ENCODE data around the gene SLC25A13. TPM values are rescaled to one million over a fixed set of nuclear protein-coding genes. Genes with fewer than 3 reads are reported as not detected.

The SLC25A13 gene
- total RNA-seq, 4 donors from 2014 or later = 23.5 to 36.6 (median 27.5) TPM

DNA sequence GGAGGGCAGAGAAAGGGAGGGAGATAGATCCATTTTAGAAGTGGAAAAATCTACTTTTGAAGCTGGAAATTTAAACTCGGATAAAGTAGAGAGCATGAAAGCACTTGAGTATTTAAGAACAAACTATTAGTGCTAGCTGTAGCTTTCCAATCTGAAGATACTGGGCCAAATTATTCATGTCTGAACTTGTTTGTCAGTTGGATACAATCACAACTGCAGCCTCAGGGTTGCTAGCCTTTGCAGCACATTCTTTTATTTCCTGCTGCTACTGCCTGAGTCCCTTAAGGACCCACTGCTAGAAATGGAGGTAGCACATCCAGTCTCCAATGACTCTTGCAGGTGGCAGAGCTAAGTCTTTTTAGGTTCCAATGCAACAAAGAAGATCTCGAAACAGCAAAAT is 8.3 kb upstream of the SLC25A13 start:
- TF ChIP-seq, protein P1, sequence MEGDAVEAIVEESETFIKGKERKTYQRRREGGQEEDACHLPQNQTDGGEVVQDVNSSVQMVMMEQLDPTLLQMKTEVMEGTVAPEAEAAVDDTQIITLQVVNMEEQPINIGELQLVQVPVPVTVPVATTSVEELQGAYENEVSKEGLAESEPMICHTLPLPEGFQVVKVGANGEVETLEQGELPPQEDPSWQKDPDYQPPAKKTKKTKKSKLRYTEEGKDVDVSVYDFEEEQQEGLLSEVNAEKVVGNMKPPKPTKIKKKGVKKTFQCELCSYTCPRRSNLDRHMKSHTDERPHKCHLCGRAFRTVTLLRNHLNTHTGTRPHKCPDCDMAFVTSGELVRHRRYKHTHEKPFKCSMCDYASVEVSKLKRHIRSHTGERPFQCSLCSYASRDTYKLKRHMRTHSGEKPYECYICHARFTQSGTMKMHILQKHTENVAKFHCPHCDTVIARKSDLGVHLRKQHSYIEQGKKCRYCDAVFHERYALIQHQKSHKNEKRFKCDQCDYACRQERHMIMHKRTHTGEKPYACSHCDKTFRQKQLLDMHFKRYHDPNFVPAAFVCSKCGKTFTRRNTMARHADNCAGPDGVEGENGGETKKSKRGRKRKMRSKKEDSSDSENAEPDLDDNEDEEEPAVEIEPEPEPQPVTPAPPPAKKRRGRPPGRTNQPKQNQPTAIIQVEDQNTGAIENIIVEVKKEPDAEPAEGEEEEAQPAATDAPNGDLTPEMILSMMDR (IDR thresholded peaks at IDR 0.05; ENCODE audit: low read depth) = no peak

DNA sequence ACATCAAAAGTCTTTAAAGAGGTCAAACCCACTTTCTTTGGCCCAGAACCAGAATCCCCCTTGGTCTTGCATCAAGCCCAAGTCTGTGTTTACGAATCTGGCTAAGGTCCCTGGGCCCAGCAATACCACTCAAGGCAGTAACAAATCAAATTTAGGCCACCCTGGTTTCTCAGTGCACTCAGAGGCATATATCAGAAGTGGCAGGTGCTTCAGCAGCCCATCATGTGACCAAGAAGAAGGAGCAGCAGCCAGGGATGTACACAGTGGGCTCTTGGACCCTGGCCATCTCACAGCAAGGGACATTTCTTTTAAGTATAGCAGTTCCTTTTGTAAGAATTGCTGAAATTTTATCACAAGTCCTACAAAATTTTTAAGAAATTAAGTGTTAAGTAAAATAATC is 7.3 kb upstream of the SLC25A13 start:
- TF ChIP-seq, protein P1 (IDR thresholded peaks at IDR 0.05; ENCODE audit: low read depth) = no peak

DNA sequence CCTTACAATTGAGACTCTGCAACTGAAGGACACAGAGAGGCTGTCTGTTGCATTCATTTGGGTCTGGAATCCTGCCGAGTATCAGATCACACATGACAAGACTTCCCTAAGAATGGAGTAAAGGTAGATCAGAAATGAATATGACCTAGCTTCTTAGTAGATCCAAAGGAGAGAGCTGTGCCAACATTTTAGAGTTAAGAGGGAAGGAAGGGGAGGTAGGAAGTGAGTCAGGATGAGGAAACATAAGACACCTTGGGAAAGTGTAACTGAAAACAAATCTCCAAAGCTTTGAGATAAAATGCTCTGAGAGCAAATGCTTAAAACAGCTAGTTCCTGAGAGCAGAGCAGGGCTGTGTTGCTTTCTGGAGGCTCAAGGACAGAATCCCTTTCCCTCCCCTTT is 6.1 kb upstream of the SLC25A13 start:
- TF ChIP-seq, protein P1 (IDR thresholded peaks at IDR 0.05; ENCODE audit: low read depth) = no peak

DNA sequence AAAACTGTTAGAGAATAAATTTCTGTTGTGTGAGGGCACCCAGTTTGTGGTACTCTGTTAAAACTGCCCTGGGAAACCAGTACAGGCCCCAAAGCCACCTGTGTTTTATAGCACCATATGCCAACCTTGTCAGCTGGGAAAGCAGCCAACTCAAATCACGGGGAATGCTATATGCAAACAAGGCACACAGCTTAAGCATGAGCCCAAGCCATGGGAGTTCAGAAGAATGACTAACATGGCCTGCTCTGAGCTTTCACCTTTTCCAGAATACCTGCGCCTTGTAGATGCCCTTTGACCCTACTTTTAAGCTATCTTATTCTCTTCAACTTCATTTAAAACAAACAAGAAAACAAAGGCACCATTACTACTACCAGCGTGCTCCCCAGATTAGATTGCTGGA is 5.5 kb upstream of the SLC25A13 start:
- TF ChIP-seq, protein P1 (IDR thresholded peaks at IDR 0.05; ENCODE audit: low read depth) = no peak

DNA sequence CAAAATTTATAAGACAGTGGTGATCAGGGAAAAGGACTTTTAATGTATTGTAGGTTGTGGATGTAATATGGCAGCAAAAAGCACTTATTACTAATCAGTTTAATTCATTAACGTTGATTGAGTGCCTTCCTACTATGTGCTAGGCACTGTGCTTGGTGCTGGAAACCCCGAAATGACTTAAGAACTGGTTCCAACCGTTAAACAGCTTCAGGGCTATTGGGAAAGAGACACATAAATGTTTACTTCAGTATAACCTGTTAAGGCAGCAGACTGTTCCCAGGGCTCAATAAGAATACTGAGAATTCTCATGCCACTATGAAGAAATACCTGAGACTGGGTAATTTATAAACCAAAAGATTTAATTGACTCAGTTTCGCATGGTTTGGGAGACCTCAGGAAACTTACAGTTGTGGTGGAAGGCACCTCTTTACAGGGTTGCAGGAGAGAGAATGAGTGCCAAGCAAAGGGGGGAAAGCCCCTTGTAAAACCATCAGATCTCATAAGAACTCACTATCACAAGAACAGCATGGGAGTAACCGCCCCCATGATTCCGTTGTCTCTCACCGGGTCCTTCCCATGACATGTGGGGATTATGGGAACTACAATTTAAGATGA is 1.1 kb upstream of the SLC25A13 start:
- TF ChIP-seq, protein P1 (IDR thresholded peaks at IDR 0.05; ENCODE audit: low read depth) = no peak

DNA sequence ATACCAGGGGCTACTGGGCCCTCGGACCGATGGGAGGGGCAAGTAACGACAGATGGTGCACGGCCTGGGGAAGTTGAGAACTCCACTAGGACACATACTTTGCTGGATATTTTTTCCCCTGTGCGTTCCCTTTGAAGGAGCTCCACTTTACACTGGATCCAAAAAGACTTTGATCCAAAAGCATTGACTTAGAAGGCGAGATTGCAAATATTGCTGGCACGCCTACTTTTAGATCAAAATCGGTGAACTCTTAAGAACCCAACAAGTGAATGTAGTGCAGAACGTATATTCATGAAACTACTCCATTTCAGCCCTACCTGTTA is 436 bp upstream of the SLC25A13 start:
- TF ChIP-seq, protein P1 (IDR thresholded peaks at IDR 0.05; ENCODE audit: low read depth) = no peak

DNA sequence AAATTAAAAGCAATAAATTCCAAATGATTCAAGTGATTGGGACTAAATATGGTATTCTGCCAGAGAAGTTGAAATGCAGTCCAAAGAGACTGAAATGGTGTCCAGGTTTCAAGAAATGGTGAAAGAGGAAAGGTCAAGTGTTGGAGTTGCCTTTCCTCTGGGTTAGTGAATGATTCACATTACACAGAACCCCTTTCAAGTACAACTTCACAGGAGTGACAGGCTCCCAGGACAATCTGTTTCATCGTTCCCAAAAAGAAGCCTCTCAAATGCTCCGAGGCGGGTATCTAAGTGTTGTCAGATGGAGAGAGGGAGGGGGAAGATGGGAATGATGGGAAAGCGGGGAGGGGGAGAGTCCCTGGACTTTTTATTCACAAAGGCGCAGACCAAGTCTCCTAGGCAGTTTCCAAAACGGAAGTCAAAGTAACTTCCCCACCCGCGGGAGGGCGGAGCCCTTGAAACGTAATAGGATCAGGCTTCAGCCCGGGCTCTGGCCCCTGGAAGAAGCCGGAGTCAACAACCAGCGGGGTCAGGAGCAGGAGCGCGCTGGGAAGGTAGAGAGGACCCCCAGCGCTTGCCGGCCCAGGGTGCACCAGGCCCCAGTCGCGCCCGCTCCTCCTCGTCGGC is 754 bp downstream of the SLC25A13 start:
- TF ChIP-seq, protein P1 (IDR thresholded peaks at IDR 0.05; ENCODE audit: low read depth) = no peak

All from subcutaneous adipose tissue (tissue), 4 donors.